HG03520 (cell line): ENCODE data around the gene DGCR6L.
"Not testable (repeated sequence)": the region's sequence is repeated elsewhere in the genome, so short reads cannot be mapped to it uniquely, and the experiment has no call there.

Experiments
- ATAC-seq: cut with Tn5 transposase; IDR thresholded peaks from one replicate; pipeline ENCODE4 v1.9.1; 2021; ENCODE audit warnings: mild to moderate bottlenecking, moderate library complexity; ENCODE audit not compliant: unreplicated experiment

Gene DGCR6L

DNA sequence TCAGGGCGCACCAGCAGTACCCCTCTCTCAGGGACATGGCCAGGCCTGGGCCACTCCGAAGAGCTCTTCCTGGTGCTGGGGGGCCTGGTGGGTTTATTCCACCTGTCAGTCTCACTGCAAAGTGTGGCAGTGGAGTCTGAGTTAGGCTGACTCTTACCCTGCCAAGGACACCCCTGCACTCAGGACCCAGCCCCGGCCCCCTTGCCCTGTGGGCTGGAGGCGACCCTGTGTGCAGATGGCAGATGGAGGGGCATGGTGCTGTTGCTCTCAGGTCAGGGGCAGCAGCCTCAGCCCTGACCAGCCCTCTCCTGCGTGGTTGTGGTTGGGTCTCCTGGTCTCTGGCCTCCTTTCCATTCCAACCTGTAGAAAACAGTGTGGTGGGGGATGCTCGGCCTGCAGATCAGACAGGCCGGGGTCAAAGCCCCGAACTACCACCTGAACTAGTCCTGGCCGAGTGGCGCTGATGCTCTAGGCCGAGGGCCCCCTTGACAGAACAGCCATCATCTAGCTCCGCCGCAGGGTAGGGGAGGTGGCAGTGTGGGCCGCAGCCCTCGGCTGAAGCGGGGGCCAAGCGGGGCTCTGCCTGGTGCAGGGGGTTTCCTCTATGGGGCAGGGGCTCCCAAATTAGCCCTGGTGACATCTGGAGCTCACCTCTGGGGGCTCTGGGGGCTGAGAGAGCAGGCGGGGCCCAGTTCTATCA lies 41.8 kb downstream of the DGCR6L start:
- not testable (repeated sequence) for ATAC-seq

DNA sequence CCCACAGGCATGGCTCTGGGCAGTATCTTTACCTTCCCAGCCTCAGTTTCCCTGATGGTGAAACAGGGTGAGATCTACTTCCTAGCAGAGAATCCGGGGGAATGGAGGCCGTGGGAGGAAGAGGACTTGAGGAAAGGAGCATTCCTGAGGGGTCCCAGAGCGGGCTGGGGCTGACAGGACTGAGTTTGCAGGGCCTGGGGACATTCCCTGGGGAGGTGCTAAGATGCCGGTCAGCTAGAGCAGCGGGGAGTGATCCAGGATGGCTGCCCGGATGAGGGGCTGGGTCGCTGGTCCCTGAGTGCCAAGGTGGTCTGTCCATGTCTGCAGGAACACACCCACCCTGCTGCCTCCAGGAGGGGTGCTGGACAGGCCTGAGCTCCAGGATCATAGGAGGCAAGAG lies 43.4 kb downstream of the DGCR6L start:
- ATAC-seq, result no peak

DNA sequence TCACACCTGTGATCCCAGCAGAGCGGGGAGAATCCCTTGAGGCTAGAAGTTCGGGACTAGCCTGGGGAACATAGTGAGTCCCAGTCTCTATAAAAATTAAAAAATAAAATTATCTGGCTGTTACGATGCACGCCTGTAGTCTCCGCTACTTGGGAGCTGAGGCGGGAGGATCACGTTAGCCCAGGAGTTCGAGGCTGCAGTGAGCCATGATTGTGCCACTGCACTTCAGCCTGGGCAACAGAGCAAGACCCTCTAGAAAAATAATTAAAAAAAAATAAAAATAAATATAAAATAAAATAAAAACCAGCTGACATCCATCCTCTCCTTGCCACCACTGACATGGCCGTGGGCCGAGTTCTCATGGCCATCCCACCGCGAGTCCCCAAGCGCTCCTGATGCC lies 44.0 kb downstream of the DGCR6L start:
- no peak for ATAC-seq

DNA sequence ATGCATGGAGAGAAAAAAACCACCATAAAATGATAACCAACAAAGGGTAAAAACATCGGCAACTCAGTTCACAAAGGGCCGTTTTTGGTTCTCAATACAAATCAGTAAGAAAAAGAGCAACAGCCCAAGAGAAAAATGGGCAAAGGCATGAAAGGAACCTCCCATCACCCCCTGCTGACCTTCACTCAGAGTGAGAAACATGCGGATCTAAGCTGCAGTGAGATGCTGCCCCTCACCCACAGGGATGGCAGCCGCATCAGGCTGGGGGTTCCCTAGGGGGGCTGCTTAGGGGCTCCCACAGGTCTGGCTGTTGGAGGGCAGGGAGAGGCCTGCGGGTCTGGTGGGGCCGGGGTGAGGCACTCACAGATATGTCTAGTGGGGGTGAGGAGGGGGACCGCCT lies 44.5 kb downstream of the DGCR6L start:
- ATAC-seq, result not testable (repeated sequence)

DNA sequence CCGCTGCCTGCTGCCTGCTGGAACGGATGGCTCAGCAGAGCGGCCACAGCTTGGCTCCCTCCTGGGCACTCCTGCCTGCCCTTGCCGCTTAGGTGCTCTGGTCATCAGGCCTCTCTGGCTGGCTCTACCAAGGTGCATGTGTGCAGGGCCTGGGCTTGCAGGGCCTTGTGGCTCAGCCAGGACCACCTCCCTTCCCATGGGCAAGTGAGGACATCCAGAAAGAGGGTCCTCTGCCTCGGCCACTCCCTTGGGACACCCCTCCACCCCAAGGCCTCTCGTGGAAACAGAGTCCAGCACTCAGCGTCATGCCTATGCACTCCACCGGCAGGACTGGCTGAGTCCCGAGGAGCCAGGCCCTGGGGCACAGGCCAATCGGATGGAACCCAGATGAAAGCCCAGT lies 45.5 kb downstream of the DGCR6L start:
- not testable (repeated sequence) for ATAC-seq

DNA sequence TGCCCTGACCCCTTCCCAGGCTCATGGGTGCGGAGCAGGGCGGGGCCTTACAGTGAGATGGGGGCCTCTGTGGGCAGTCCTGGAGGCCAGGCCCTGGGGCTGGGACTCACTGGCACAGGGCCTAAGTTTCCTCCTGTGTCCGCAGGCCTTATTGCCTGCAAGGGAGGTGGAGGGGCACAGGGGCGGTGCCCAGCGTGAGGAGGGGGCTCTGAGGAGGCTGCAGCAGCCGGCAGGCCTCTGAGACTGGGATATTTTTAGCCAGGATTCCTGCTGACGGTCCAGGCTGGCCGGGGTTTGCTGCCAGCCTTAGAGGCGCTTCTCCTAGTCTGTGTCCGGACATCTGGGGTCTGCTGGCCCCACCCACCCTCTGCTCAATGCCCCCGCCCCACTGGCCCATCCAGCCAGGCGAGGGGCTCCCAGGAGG lies 46.1 kb downstream of the DGCR6L start:
- ATAC-seq, result no peak

DNA sequence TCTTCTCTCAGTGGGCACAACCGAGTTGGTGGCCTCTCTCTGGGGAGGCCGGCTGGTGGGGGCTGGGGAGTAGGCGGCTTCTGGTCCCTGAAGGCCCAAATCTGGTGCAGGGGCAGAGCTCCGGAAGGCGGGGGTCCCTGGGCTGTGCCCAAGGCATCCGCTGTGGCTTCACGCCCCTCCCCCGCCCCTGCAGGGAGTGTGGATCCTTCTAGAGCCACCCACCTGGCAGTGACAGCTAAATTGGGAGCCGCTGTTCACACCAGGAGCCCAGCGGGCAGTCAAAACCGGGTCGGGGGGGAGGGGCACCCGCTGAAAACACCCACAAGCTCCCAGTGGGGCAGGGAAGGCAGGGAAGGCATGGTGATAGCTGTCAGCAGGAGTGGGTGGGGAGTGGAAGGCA lies 47.2 kb downstream of the DGCR6L start:
- no peak for ATAC-seq

DNA sequence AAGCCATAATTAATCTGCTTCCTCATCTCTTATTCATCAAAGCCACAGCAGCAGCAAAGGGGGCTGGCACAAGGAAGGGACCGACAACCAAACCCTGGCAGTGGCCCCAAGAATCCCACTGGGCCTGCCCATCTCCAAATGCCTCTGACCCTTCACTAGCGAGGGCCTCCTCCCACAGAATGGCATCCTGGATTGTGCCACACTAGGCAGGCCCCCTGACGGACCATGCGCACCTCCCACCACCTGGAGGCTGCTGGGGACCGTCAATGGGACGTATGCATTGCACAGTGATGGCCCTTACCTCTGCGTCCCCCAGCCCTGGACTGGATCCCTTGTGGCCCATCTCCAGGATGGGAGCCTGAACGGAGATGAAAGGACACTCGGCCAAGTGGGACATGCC lies 47.7 kb downstream of the DGCR6L start:
- ATAC-seq, result no peak

DNA sequence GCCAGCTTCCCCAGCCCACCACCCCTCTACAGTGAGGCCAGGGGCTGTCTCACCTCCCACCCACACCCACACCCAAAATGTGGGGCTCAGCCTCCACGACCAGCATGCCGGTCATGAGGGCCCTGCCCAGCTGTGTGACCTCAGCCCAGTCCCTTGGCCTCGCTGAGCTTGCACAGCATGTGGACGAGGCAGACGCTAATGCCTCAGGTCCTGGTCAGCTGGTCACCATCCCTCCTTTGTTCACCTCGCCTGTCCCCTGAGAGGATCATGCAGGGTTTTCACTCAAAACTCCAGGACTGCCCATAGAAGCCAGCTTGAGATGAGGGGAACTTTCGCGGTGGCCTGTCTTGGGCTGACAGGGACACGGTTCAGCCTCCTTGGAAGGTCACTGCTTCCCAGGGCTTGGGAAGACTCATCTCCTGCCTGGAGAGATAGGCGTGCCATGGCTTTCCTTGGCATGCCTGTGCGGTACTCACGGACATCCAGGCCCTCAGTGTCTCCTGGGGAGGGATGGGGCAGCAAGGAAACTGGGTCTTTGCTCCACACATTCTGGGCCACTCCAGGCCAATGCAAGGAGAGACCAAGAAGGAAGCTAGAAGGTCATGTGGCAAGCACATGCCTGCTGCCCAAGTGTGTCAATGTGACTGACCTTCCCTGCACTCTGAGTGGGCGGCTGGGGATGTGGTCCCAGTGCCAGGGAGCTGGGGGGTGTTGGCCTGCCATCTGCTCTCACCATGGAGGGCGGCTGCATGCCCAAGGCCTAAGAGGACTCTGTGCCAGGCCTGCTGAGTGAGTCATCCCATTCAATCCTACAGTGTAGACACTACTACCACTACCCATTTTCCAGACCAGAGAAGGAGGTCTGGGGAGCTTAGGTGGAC lies 48.5 kb downstream of the DGCR6L start:
- no peak for ATAC-seq

DNA sequence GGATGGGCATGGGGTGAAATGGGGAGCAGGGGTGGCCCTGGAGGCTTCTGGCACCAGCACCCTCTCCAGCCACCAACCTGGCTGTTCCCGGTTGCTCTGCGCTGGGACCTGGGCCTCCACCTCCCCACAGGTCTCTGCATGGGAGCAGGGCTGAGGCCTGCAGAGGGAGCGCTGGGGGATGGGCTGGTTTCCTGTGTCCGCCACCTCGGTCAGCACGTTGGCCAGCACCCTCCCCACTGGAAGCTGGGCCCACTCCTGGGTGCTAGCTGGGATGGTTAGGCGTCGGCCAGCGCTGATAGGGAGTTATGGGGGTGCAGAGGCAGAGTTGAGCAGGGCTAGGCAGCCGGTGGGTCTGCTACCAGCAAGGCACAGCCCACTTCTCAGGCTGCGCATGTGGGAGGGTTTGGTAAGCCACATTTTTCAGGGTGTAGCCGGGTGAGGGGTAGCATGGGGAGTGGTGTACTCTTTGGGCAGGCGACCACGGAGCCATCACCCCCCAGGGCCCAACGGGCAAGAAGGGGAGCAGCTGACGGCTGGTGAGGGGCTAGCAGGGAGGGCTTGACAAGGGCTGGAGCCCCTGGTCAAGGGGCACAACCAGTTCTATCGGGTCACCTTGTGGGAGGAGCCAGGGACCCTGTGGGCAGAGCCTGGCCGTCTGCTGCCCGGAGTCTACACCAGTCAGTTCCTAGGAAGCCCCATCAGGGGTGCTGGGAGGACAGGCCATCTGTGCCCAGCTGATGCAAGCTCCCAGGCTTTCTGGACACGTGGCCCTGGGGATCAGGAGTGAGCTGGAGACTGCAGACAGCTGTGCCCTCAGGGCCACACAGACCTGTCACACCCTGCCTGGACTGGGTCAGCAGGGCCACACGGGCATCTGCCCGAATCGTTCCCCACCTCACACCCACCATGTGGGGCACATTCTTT lies 49.4 kb downstream of the DGCR6L start:
- ATAC-seq, result not testable (repeated sequence)

DNA sequence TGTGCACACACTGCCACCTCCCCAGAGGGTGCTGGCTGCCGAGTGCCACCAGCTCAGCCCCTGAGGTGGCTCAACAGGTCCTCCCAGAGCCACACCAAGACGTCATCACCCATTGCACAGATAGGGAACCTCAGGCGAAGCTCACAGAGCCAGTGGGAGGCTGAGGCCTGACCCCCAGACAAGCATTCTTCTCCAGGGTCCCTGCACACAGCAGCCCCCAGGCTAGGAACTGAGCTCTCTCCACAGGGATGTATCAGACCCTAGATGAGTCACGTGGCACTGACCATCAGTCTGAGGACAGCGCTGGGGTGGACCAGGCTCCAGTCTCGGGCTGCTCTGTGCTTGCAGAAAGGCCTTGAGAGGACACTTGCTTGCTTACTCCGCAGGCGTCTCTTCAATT lies 50.2 kb downstream of the DGCR6L start:
- not testable (repeated sequence) for ATAC-seq

DNA sequence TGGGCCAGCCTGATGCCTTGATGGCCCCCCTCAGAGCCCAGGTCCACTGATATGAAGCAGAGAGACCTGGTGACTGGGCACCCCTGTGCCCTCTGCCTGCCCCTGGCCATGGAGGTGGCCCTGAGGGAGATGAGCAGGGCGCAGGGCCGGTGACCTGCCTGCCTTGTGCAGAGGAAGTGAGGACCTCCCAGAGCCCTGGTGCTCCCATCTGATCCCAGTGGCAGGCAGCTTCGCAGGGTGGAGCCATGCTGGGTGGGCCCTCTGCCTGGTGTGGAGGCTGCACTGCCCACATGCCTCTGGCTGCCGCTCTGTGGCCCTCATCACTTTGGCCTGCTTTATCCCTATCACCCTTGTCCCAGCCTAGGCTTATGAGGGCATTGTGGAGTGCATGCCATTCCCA lies 50.7 kb downstream of the DGCR6L start:
- not testable (repeated sequence) for ATAC-seq

DNA sequence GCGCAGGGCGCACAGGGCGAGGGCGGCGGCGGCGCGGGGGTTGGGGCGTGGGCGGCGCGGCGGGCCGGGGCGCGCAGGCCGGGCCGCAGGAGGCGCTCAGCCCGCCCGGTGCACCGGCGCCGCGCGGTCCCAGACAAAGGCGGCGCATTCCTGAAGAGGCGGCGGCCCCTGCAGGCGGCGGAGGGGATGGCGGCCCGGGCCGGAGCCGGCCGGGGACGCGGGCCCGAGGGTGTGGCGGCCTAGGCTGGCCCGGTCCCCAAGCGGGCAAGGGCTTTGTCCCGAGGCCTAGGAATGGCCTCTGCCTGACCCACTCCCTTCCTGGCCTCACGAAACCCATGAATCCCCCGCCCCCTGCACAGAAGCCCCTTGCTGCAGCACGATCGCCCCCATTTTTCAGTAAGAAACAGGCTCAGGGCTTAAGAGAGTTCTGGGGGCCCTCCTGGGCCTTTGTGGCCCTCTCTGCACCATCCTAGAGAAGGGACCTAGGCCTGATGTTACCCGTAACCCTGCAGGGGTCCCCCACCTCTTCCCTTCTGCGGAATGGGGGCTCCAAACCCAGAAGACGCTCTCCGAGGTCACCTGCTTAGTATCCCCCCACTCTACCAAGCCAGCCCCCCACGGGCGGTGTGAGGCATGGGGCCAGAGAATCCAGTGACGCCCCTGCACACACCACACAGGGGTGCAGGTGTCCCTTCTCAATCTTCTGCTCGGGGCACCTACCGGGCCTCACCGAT lies 51.4 kb downstream of the DGCR6L start, which contains the start of gene RTN4R:
Gene RTN4R (minus strand): TSS at position 40 of the 734 bp plus-strand sequence. CDS start 226 bp downstream, outside the sequence.
- no peak for ATAC-seq

DNA sequence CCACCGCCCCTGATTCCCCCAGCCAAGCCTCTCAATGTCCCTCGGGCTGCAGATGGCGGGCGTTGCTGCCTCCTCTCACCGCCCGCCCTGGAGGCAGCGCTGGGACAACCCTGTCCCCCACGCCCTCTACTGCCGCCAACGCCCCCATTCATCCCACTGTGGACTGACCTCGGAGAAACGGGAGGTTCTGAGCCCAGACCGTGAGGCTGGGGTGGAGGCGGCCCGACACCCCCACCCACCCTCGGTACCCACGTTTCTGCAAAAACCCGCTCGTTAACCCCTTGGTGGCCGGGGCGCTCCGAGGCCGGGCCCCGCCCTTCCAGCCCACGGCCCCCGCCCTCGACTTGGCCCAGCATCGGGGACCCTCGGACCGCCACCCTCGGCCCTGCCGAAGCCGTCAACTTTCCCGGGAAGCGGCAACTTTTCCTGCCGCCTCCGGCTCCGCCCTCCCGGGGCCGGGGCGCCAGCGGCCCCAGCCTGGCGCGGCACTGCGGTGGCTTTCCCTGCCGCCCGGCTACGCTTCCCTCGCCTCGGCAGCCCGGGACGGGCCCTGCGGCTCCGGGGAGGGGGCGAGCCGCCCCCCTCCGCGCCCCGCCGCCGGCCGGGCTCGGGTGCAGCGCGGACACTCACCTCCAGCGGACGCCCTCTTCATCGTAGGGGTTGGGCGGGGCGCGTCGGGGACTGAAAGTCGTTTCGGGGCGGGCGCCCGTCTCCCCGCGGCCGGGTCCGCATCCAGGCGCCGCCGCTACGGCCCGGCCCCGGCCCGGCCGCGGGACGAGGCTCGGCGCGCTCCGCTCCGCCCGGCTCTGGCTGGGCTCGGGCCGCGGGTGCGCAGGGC lies 52.2 kb downstream of the DGCR6L start:
- ATAC-seq, result no peak

DNA sequence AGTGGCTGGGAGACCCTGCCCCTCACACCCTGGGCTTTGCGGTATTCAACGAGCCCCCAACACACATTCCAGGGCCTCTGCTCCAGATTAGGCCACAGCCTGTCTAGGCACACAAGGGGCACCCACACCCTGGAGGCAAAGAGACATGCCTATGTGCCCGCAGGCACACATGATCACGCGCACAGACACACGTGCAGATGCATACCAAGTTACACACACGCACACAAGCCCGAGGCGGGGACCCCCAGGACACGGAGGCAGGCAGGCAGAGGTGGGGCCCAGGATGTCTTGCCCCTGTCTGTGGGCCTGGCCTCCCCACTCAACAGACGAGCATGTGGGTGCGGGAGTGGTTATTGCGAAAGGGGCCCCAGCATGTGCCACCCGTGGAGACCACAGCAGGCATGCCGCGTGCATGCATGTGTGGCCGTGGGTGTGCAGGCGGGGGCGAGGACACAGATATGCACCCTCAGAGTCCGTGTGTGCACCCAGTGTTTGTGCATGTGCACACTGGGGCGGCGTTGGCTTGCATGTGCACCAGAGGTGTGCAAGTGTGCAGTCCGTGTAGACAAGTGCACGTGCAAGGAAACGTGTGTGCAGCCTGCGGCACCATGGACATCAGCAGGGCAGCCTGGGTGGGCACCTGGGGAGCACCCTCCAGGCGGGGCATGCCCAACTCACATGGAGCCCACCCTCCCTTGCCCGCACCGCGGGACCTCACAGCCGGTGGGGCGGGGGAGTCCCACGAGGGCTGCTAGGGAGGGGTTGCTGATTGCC lies 53.0 kb downstream of the DGCR6L start:
- not testable (repeated sequence) for ATAC-seq

DNA sequence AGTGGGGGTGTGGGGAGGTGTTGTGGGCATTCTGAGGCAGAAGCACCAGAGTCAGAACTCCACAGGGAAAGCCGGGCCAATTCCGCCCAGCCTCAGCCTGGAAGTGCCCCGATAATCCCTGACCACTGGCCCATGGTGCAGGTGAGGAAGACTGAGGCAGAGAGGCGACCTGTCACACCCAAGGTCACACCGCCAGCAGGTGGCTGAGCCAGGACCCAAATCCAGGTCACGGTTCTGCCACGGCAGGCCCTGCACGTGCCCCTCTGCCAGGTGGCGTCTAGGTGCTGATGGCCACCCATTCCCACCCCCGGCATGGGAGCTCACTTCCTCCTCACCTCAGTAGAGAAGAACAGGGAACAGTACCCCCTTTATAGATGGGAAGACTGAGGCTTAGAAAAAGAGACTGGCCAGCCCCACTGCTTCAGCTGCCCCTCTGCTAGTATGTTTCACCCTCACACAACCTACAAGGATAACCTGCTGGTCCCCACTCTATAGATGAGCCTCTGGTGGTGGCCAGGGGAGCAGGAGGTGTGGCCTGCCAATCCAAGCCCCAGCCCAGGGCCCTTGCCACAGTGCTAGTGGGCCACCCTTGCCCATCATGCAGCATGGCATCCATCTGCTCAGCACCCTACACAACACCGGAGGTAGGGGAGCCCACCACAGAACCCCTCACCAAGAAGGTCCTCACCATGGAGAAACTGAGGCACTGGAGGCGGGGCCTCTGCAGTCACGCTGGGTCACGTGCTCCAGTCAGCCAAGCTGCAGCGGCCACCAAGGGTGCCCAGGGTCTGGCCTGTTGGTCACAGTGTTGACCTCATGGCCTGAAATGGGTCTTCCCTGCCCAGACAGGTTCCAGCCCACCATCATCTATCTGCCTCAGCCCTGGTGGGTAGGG lies 53.8 kb downstream of the DGCR6L start:
- not testable (repeated sequence) for ATAC-seq

DNA sequence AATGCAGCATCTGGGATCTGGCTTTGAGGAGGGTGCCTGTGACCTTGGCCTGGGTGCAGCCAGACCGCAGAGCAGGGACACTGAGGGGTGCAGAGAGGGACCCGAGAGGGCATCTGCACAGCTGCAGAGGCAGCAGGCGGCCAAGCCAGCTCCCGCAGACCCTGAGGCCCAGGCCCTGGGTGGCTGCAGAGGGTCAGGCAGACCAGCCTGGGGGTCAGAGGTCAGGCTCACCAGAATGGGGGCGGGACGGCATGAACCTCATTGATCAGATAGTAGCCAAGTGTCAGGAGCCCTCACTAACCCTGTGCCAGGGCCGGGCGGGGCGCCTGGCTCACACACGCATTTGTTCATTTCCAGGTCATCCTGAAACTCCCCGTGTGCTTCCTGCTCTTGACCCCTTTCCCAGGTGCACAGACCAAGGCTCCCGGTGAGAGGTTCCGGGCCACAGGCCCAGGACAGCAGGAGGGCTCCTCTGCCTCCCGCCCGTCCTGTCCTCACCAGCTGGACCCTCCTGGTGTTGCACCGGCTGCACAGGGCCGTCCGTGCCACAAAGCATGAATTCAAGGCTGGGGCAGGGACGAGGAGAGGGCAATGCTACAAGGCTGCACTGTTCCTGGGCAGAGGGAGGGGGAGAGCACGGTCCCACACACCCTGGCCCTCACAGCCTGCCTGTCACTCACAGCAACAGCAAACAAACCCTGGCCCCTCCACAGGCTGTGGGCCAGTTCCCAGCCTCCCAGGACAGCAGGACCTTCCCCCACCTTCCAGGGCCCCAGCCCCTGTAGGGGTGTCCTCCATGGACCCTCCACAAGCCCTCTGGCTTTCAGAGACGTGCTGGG lies 55.0 kb downstream of the DGCR6L start:
- ATAC-seq, result no peak
